ENCODE measurements around the gene ABLIM1.

GRCh38 chr10:114556236-114557122 lies 101.6 kb downstream of the ABLIM1 start:
- TF ChIP-seq ZNF354B (CRISPR knock-in tag; IDR thresholded peaks at IDR 0.05) (no peak), MAX (IDR thresholded peaks at IDR 0.05) (no peak), POLR2A (IDR thresholded peaks at IDR 0.05; ENCODE audit: insufficient read depth in 1 of 2, low read depth in 2 of 2, low read length in 2 of 2) (no peak), TCF12 (IDR thresholded peaks at IDR 0.05) (no peak), TCF12 (CRISPR knock-in tag; IDR thresholded peaks at IDR 0.05) (no peak), RFX5 (IDR thresholded peaks at IDR 0.05; ENCODE audit: low read depth, low read length) (no peak), CTCF (CRISPR knock-in tag; IDR thresholded peaks at IDR 0.05) (no peak), BRD4 (CRISPR knock-in tag; IDR thresholded peaks at IDR 0.05) (no peak), MYC (CRISPR knock-in tag; IDR thresholded peaks at IDR 0.05; ENCODE audit: borderline replicate concordance) (no peak), JARID2 (CRISPR knock-in tag; IDR thresholded peaks at IDR 0.05; ENCODE audit: insufficient replicate concordance) (no peak), PRDM15 (CRISPR knock-in tag; IDR thresholded peaks at IDR 0.05) (no peak), PATZ1 (CRISPR knock-in tag; IDR thresholded peaks at IDR 0.05) (no peak), ASH2L (IDR thresholded peaks at IDR 0.05; ENCODE audit: insufficient read length, low read depth, low read length) (no peak), RBM39 (IDR thresholded peaks at IDR 0.05; ENCODE audit: low read depth, low read length, poor library complexity, severe bottlenecking) (no peak), ESRRA (CRISPR knock-in tag; IDR thresholded peaks at IDR 0.05; ENCODE audit: low read depth) (no peak)

All from HepG2 (cell line).